Karpas-422 (cell line): ENCODE measurements around the gene SCART1. TPM values are rescaled to one million over a fixed set of nuclear protein-coding genes. Genes with fewer than 3 reads are reported as not detected.

ENCODE experiments used
- DNase-seq: peaks from one replicate; pipeline ENCODE4 v3.0.0-alpha.2; 2015
- H2AFZ ChIP-seq: fragments of 200-600 bp; sonication (generic); 2 replicates; pipeline ENCODE4 v1.6.1; 2014; ENCODE audit warnings: antibody characterized with exemption, low read length, mixed read lengths
- H3K27ac ChIP-seq: fragments of 200-600 bp; sonication (generic); 2 replicates; pipeline ENCODE4 v1.5.1; 2014; ENCODE audit warnings: mild to moderate bottlenecking, low read length, moderate library complexity
- H3K27me3 ChIP-seq: fragments of 200-600 bp; sonication (generic); 2 replicates; pipeline ENCODE4 v1.6.1; 2014; ENCODE audit warnings: low read length, mixed read lengths
- H3K36me3 ChIP-seq: fragments of 200-600 bp; sonication (generic); 2 replicates; pipeline ENCODE4 v1.6.1; 2014; ENCODE audit warnings: low read length, mixed read lengths; ENCODE audit not compliant: insufficient read depth
- H3K4me1 ChIP-seq: fragments of 200-600 bp; sonication (generic); 2 replicates; pipeline ENCODE4 v1.6.1; 2014; ENCODE audit warnings: mild to moderate bottlenecking, low read length, mixed read lengths
- H3K4me2 ChIP-seq: fragments of 200-600 bp; sonication (generic); 2 replicates; pipeline ENCODE4 v1.6.1; 2014; ENCODE audit warnings: low read length, low read depth, mild to moderate bottlenecking; ENCODE audit not compliant: poor library complexity, severe bottlenecking
- H3K4me3 ChIP-seq: fragments of 200-600 bp; sonication (generic); 2 replicates; pipeline ENCODE4 v1.5.1; 2014; ENCODE audit warnings: mild to moderate bottlenecking, antibody characterized with exemption, low read length, mixed read lengths
- H3K79me2 ChIP-seq: fragments of 200-600 bp; sonication (generic); 2 replicates; pipeline ENCODE4 v1.6.1; 2014; ENCODE audit warnings: mild to moderate bottlenecking, low read length, mixed read lengths
- H3K9ac ChIP-seq: fragments of 200-600 bp; sonication (generic); 2 replicates; pipeline ENCODE4 v1.6.0; 2014; ENCODE audit warnings: low read length
- H3K9me2 ChIP-seq: fragments of 200-600 bp; sonication (generic), shearing (Covaris generic); replicated peaks from 2 replicates; pipeline ENCODE4 v1.6.0; 2014; ENCODE audit warnings: mild to moderate bottlenecking, low read length, moderate library complexity; ENCODE audit not compliant: insufficient read depth
- H3K9me3 ChIP-seq: fragments of 300-700, 200-600 bp; sonication (generic); 2 replicates; pipeline ENCODE4 v1.6.1; 2014; ENCODE audit warnings: low read length, mixed read lengths
- H4K20me1 ChIP-seq: fragments of 200-600 bp; sonication (generic); 2 replicates; pipeline ENCODE4 v1.6.1; 2014; ENCODE audit warnings: mild to moderate bottlenecking, antibody characterized with exemption, low read length, low read depth; ENCODE audit not compliant: insufficient read depth
- total RNA-seq: library from RNA; depleted of rRNA; stranded (reverse); fragments of >200 nt; shearing (Covaris generic); gene quantifications from 2 replicates; pipeline ENCODE4 v1.2.3, GENCODE V29; 2014; ENCODE audit warnings: low replicate concordance

Gene SCART1
- total RNA-seq, 1 experiment from 2014 or later, result 7.0 TPM

GRCh38 chr10:133471300-133472109, 17.8 kb downstream of the SCART1 start:
- Histone ChIP-seq H3K4me1 (peaks cover 6% of the 10 kb centered on the region; the same call in 1 of the 2 replicates), H3K4me3 (no peak overlapping the region), H3K36me3 (no peaks in the 10 kb centered on the region), H3K9me2 (no peaks in the 10 kb centered on the region), H2AFZ (no peak overlapping the region), H3K79me2 (no peaks in the 10 kb centered on the region), H3K27me3 (no peaks in the 10 kb centered on the region), H3K9me3 (no peaks in the 10 kb centered on the region; the same call in 1 of the 2 replicates), H3K9ac (no peak overlapping the region), H3K4me2 (no peak overlapping the region), H4K20me1 (no peaks in the 10 kb centered on the region), H3K27ac (no peak overlapping the region)
- no peak for DNase-seq

- Histone ChIP-seq H3K9me2 (no peaks in the 10 kb centered on the region), H4K20me1 (no peaks in the 10 kb centered on the region), H3K4me1 (peaks cover 6% of the 10 kb centered on the region; the same call in 1 of the 2 replicates), H3K4me2 (no peak overlapping the region), H2AFZ (no peak overlapping the region), H3K9ac (no peak overlapping the region), H3K4me3 (no peak overlapping the region), H3K79me2 (no peaks in the 10 kb centered on the region), H3K27me3 (no peaks in the 10 kb centered on the region), H3K36me3 (no peaks in the 10 kb centered on the region), H3K9me3 (no peaks in the 10 kb centered on the region; the same call in 1 of the 2 replicates), H3K27ac (no peak overlapping the region)
- DNase-seq, result no peak
Measured at GRCh38 chr10:133473270-133473669, 19.5 kb downstream of the SCART1 start.

- peaks cover 6% of the 10 kb centered on the region; the same call in 1 of the 2 replicates for H3K4me1 ChIP-seq
- H3K4me3 ChIP-seq, result no peak overlapping the region
- no peak overlapping the region for H2AFZ ChIP-seq
- no peak overlapping the region for H3K4me2 ChIP-seq
- no peaks in the 10 kb centered on the region for H4K20me1 ChIP-seq
- no peak overlapping the region for H3K9ac ChIP-seq
- H3K27me3 ChIP-seq, result no peaks in the 10 kb centered on the region
- no peak for DNase-seq
- no peaks in the 10 kb centered on the region for H3K9me2 ChIP-seq
- H3K9me3 ChIP-seq, result no peaks in the 10 kb centered on the region
- no peak overlapping the region for H3K27ac ChIP-seq
- no peaks in the 10 kb centered on the region for H3K79me2 ChIP-seq
- no peaks in the 10 kb centered on the region for H3K36me3 ChIP-seq
Measured at GRCh38 chr10:133474027-133474426, 20.3 kb downstream of the SCART1 start.

GRCh38 chr10:133474665-133475424, 21.1 kb downstream of the SCART1 start:
- Histone ChIP-seq H4K20me1 (no peaks in the 10 kb centered on the region), H3K27ac (no peak overlapping the region)
- no peak for DNase-seq

GRCh38 chr10:133475425-133475734, 21.6 kb downstream of the SCART1 start:
- H3K4me3 ChIP-seq, result no peak overlapping the region
- no peak for DNase-seq
- H4K20me1 ChIP-seq, result no peaks in the 10 kb centered on the region
- no peak overlapping the region for H2AFZ ChIP-seq
- no peaks in the 10 kb centered on the region for H3K9me2 ChIP-seq
- H3K9me3 ChIP-seq, result no peaks in the 10 kb centered on the region
- no peaks in the 10 kb centered on the region for H3K36me3 ChIP-seq
- no peak overlapping the region for H3K4me2 ChIP-seq
- H3K27me3 ChIP-seq, result no peaks in the 10 kb centered on the region
- H3K9ac ChIP-seq, result no peak overlapping the region
- no peak overlapping the region for H3K27ac ChIP-seq
- H3K79me2 ChIP-seq, result no peaks in the 10 kb centered on the region
- peaks cover 6% of the 10 kb centered on the region; the same call in 1 of the 2 replicates for H3K4me1 ChIP-seq

More at GRCh38 chr10:133474665-133475424, 21.1 kb downstream of the SCART1 start:
- Histone ChIP-seq H3K9ac (no peak overlapping the region), H3K79me2 (no peaks in the 10 kb centered on the region), H3K4me2 (no peak overlapping the region), H2AFZ (no peak overlapping the region), H3K9me2 (no peaks in the 10 kb centered on the region), H3K27me3 (no peaks in the 10 kb centered on the region), H3K4me3 (no peak overlapping the region), H3K9me3 (no peaks in the 10 kb centered on the region), H3K4me1 (peaks cover 6% of the 10 kb centered on the region; the same call in 1 of the 2 replicates), H3K36me3 (no peaks in the 10 kb centered on the region)

GRCh38 chr10:133475821-133476640, 22.3 kb downstream of the SCART1 start:
- no peak overlapping the region for H3K4me3 ChIP-seq
- no peak overlapping the region for H3K27ac ChIP-seq
- no peaks in the 10 kb centered on the region for H3K79me2 ChIP-seq
- H4K20me1 ChIP-seq, result no peaks in the 10 kb centered on the region
- no peak for DNase-seq
- H2AFZ ChIP-seq, result no peak overlapping the region
- H3K4me2 ChIP-seq, result no peak overlapping the region
- H3K9ac ChIP-seq, result no peak overlapping the region
- no peaks in the 10 kb centered on the region for H3K9me3 ChIP-seq
- H3K27me3 ChIP-seq, result no peaks in the 10 kb centered on the region
- H3K4me1 ChIP-seq, result peaks cover 6% of the 10 kb centered on the region; the same call in 1 of the 2 replicates
- no peaks in the 10 kb centered on the region for H3K36me3 ChIP-seq
- no peaks in the 10 kb centered on the region for H3K9me2 ChIP-seq

- Histone ChIP-seq H4K20me1 (no peaks in the 10 kb centered on the region), H3K36me3 (no peaks in the 10 kb centered on the region), H3K27ac (no peak overlapping the region), H3K79me2 (no peaks in the 10 kb centered on the region), H3K27me3 (no peaks in the 10 kb centered on the region), H3K4me1 (peaks cover 6% of the 10 kb centered on the region; the same call in 1 of the 2 replicates), H3K9me2 (no peaks in the 10 kb centered on the region), H3K9ac (no peak overlapping the region), H3K4me2 (no peak overlapping the region), H3K4me3 (no peak overlapping the region), H3K9me3 (no peaks in the 10 kb centered on the region), H2AFZ (no peak overlapping the region)
- no peak for DNase-seq
Measured at GRCh38 chr10:133476641-133476990, 22.9 kb downstream of the SCART1 start.
